ENCODE data around the gene ZEB2.

GRCh38 chr2:144515696-144516410 lies 4.1 kb downstream of the ZEB2 start:
- TF ChIP-seq CTCF (IDR thresholded peaks at IDR 0.05) (no peak), POLR2A (IDR thresholded peaks at IDR 0.05) (no peak), POLR2AphosphoS5 (IDR thresholded peaks at IDR 0.05) (no peak)

Measured in transverse colon (tissue), 4 donors.